HepG2 (cell line): ENCODE results near the gene SNPH. TPM values are rescaled to one million over a fixed set of nuclear protein-coding genes. Genes with fewer than 3 reads are reported as not detected.

Source experiments
- ELF1 ChIP-seq: sonication (generic); formaldehyde crosslinking; IDR thresholded peaks from 2 replicates; pipeline ENCODE4 v1.4.0; 2020; ENCODE audit warnings: missing genetic modification reagents
- NONO ChIP-seq, 2 experiments: fragments of 450-650 bp in 1 of 2; sonication (generic) in 1 of 2; formaldehyde crosslinking in 1 of 2; IDR thresholded peaks in 1 of 2; conservative IDR thresholded peaks in 1 of 2; 2 replicates each; pipeline versions ENCODE4 v1.6.1 to v1.8.0; 2017 to 2022; ENCODE audit warnings: mild to moderate bottlenecking in 1 of 2, missing genetic modification reagents in 1 of 2, moderate library complexity in 1 of 2
- RFX5 ChIP-seq: IDR thresholded peaks from 2 replicates; pipeline ENCODE4 v1.6.1; 2011; ENCODE audit warnings: low read depth, low read length, improper control_type of control experiment
- polyA plus RNA-seq, 8 experiments: library from polyadenylated mRNA; depleted of rRNA in 3 of 8; stranded (reverse) in 7 of 8; unstranded in 1 of 8; fragments of >200 nt; fragmentation: Illumina TruSeq in 4 of 8; extraction: Trizol in 4 of 8; gene quantifications; 2 replicates each; pipeline versions ENCODE4 v1.2.1 to v1.2.3, GENCODE V29; 2011 to 2016; ENCODE audit warnings: low read depth in 4 of 8, missing spikeins in 1 of 8, mixed read lengths in 1 of 8; ENCODE audit not compliant: insufficient read depth in 1 of 8
- total RNA-seq, 5 experiments: library from RNA; depleted of rRNA; stranded (reverse); fragments of >200 nt; fragmentation: Illumina TruSeq; extraction: Trizol; gene quantifications; 2 replicates each; pipeline ENCODE4 v1.2.3, GENCODE V29; 2016; ENCODE audit warnings: low read depth in 1 of 5
- TF ChIP-seq, protein P1 (sequence below): sonication (generic); formaldehyde crosslinking; IDR thresholded peaks from 2 replicates; pipeline ENCODE4 v1.5.0; 2020; ENCODE audit warnings: mild to moderate bottlenecking, missing genetic modification reagents, borderline replicate concordance
- TF ChIP-seq, protein P2 (sequence below): IDR thresholded peaks from 2 replicates; pipeline ENCODE4 v1.6.1; 2018; ENCODE audit warnings: missing genetic modification reagents
- TF ChIP-seq, protein P3 (sequence below): sonication (generic); formaldehyde crosslinking; IDR thresholded peaks from 2 replicates; pipeline ENCODE4 v1.4.0; 2020; ENCODE audit warnings: missing genetic modification reagents, mild to moderate bottlenecking, borderline replicate concordance

SNPH gene
- total and polyA plus RNA-seq, 2 of the 13 experiments (the other 11 are each of a cell fraction or from before 2014, with no cell fraction given): 0.09 TPM; not detected in 1

DNA sequence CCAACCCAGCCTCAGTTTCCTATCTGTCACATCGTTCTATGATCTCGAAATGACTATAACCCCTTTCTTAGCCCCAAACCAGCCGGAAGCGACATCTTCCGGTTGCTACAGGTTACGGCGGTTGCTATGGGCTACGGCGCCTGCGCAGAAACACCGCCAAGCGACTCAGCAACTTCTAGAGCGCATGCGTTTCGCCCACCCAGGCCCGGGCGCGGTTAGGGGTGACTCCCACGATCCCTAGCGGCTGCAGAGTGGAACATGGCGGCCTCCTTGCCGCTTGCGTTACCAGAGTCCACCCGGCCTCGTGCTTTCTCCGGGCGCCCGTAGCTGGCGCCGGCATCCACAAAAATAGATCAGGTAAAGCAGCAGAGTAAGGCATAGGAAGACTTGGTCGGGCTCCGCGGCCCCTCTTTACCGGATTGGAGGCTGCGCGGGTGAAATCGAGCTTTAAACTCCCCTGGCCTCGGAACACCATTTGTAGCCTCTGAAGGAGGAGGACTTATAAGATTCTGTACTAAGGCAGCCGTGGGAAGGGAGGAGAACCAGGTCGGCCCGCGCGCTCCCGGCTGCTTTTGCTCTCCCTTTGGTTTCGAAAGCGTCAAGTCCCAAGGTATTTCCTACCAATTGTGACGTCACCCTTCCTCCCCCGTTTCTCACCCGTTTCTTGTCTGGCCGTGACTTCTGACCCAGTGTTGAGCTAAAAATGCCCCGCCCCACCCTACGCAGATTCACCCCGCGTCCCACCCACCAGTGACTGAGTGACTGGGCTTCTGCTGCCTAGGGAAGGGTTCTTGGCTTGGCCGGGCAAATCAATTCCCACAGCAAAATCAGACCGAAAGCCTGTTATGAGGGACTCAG, 59.3 kb downstream of the SNPH start (continued):
- TF ChIP-seq, protein P1, sequence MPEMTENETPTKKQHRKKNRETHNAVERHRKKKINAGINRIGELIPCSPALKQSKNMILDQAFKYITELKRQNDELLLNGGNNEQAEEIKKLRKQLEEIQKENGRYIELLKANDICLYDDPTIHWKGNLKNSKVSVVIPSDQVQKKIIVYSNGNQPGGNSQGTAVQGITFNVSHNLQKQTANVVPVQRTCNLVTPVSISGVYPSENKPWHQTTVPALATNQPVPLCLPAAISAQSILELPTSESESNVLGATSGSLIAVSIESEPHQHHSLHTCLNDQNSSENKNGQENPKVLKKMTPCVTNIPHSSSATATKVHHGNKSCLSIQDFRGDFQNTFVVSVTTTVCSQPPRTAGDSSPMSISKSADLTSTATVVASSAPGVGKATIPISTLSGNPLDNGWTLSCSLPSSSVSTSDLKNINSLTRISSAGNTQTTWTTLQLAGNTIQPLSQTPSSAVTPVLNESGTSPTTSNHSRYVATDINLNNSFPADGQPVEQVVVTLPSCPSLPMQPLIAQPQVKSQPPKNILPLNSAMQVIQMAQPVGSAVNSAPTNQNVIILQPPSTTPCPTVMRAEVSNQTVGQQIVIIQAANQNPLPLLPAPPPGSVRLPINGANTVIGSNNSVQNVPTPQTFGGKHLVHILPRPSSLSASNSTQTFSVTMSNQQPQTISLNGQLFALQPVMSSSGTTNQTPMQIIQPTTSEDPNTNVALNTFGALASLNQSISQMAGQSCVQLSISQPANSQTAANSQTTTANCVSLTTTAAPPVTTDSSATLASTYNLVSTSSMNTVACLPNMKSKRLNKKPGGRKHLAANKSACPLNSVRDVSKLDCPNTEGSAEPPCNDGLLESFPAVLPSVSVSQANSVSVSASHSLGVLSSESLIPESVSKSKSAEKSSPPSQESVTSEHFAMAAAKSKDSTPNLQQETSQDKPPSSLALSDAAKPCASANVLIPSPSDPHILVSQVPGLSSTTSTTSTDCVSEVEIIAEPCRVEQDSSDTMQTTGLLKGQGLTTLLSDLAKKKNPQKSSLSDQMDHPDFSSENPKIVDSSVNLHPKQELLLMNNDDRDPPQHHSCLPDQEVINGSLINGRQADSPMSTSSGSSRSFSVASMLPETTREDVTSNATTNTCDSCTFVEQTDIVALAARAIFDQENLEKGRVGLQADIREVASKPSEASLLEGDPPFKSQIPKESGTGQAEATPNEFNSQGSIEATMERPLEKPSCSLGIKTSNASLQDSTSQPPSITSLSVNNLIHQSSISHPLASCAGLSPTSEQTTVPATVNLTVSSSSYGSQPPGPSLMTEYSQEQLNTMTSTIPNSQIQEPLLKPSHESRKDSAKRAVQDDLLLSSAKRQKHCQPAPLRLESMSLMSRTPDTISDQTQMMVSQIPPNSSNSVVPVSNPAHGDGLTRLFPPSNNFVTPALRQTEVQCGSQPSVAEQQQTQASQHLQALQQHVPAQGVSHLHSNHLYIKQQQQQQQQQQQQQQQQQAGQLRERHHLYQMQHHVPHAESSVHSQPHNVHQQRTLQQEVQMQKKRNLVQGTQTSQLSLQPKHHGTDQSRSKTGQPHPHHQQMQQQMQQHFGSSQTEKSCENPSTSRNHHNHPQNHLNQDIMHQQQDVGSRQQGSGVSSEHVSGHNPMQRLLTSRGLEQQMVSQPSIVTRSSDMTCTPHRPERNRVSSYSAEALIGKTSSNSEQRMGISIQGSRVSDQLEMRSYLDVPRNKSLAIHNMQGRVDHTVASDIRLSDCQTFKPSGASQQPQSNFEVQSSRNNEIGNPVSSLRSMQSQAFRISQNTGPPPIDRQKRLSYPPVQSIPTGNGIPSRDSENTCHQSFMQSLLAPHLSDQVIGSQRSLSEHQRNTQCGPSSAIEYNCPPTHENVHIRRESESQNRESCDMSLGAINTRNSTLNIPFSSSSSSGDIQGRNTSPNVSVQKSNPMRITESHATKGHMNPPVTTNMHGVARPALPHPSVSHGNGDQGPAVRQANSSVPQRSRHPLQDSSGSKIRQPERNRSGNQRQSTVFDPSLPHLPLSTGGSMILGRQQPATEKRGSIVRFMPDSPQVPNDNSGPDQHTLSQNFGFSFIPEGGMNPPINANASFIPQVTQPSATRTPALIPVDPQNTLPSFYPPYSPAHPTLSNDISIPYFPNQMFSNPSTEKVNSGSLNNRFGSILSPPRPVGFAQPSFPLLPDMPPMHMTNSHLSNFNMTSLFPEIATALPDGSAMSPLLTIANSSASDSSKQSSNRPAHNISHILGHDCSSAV (CRISPR knock-in tag): peak; percentile 76; the same call in 1 of the 2 replicates
- TF ChIP-seq, protein P2, sequence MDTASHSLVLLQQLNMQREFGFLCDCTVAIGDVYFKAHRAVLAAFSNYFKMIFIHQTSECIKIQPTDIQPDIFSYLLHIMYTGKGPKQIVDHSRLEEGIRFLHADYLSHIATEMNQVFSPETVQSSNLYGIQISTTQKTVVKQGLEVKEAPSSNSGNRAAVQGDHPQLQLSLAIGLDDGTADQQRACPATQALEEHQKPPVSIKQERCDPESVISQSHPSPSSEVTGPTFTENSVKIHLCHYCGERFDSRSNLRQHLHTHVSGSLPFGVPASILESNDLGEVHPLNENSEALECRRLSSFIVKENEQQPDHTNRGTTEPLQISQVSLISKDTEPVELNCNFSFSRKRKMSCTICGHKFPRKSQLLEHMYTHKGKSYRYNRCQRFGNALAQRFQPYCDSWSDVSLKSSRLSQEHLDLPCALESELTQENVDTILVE: peak; percentile 87; the same call in 1 of the 2 replicates
- TF ChIP-seq ELF1 (CRISPR knock-in tag): peak; percentile 86
- TF ChIP-seq NONO (IDR thresholded peaks at IDR 0.05): no peak
- peak; percentile 89 for TF ChIP-seq NONO (CRISPR knock-in tag; conservative IDR thresholded peaks at IDR 0.05)
- peak; percentile 92 for TF ChIP-seq RFX5
- TF ChIP-seq, protein P3, sequence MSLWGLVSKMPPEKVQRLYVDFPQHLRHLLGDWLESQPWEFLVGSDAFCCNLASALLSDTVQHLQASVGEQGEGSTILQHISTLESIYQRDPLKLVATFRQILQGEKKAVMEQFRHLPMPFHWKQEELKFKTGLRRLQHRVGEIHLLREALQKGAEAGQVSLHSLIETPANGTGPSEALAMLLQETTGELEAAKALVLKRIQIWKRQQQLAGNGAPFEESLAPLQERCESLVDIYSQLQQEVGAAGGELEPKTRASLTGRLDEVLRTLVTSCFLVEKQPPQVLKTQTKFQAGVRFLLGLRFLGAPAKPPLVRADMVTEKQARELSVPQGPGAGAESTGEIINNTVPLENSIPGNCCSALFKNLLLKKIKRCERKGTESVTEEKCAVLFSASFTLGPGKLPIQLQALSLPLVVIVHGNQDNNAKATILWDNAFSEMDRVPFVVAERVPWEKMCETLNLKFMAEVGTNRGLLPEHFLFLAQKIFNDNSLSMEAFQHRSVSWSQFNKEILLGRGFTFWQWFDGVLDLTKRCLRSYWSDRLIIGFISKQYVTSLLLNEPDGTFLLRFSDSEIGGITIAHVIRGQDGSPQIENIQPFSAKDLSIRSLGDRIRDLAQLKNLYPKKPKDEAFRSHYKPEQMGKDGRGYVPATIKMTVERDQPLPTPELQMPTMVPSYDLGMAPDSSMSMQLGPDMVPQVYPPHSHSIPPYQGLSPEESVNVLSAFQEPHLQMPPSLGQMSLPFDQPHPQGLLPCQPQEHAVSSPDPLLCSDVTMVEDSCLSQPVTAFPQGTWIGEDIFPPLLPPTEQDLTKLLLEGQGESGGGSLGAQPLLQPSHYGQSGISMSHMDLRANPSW (CRISPR knock-in tag): peak; percentile 65; the same call in 1 of the 2 replicates
